Panc1 (cell line): ENCODE measurements around the gene BLVRA.

ENCODE experiments used
- POLR2AphosphoS5 ChIP-seq: IDR thresholded peaks from 2 replicates; pipeline ENCODE4 v1.6.1; 2012; ENCODE audit warnings: mild to moderate bottlenecking, low read depth, low read length, moderate library complexity
- SIN3A ChIP-seq: IDR thresholded peaks from 2 replicates; pipeline ENCODE4 v1.6.1; 2012; ENCODE audit warnings: low read depth, mild to moderate bottlenecking, low read length, moderate library complexity, borderline replicate concordance; ENCODE audit not compliant: insufficient read depth
- TCF7L2 ChIP-seq: IDR thresholded peaks from 2 replicates; pipeline ENCODE4 v1.6.1; 2011; ENCODE audit warnings: mild to moderate bottlenecking, low read depth, low read length, inconsistent platforms
- TF ChIP-seq, protein P1 (sequence below): fragments of 450-650 bp; IDR thresholded peaks from 2 replicates; pipeline ENCODE4 v1.5.1; 2017; ENCODE audit warnings: mild to moderate bottlenecking
- TF ChIP-seq, protein P2 (sequence below), 2 experiments: IDR thresholded peaks; 2 replicates each; pipeline ENCODE4 v1.6.1; 2011 to 2012; ENCODE audit warnings: low read depth in 2 of 2, control low read depth in 1 of 2, low read length in 1 of 2, mild to moderate bottlenecking in 1 of 2, moderate library complexity in 1 of 2; ENCODE audit not compliant: insufficient read depth in 1 of 2

- TF ChIP-seq TCF7L2 (no peak), SIN3A (no peak), POLR2AphosphoS5 (no peak)
- TF ChIP-seq, protein P1, sequence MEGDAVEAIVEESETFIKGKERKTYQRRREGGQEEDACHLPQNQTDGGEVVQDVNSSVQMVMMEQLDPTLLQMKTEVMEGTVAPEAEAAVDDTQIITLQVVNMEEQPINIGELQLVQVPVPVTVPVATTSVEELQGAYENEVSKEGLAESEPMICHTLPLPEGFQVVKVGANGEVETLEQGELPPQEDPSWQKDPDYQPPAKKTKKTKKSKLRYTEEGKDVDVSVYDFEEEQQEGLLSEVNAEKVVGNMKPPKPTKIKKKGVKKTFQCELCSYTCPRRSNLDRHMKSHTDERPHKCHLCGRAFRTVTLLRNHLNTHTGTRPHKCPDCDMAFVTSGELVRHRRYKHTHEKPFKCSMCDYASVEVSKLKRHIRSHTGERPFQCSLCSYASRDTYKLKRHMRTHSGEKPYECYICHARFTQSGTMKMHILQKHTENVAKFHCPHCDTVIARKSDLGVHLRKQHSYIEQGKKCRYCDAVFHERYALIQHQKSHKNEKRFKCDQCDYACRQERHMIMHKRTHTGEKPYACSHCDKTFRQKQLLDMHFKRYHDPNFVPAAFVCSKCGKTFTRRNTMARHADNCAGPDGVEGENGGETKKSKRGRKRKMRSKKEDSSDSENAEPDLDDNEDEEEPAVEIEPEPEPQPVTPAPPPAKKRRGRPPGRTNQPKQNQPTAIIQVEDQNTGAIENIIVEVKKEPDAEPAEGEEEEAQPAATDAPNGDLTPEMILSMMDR, result no peak
- TF ChIP-seq, protein P2, sequence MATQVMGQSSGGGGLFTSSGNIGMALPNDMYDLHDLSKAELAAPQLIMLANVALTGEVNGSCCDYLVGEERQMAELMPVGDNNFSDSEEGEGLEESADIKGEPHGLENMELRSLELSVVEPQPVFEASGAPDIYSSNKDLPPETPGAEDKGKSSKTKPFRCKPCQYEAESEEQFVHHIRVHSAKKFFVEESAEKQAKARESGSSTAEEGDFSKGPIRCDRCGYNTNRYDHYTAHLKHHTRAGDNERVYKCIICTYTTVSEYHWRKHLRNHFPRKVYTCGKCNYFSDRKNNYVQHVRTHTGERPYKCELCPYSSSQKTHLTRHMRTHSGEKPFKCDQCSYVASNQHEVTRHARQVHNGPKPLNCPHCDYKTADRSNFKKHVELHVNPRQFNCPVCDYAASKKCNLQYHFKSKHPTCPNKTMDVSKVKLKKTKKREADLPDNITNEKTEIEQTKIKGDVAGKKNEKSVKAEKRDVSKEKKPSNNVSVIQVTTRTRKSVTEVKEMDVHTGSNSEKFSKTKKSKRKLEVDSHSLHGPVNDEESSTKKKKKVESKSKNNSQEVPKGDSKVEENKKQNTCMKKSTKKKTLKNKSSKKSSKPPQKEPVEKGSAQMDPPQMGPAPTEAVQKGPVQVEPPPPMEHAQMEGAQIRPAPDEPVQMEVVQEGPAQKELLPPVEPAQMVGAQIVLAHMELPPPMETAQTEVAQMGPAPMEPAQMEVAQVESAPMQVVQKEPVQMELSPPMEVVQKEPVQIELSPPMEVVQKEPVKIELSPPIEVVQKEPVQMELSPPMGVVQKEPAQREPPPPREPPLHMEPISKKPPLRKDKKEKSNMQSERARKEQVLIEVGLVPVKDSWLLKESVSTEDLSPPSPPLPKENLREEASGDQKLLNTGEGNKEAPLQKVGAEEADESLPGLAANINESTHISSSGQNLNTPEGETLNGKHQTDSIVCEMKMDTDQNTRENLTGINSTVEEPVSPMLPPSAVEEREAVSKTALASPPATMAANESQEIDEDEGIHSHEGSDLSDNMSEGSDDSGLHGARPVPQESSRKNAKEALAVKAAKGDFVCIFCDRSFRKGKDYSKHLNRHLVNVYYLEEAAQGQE (IDR thresholded peaks at IDR 0.05; ENCODE audit: insufficient read depth in 1 of 2, low read depth in 2 of 2, low read length in 1 of 2), result no peak
Observed at GRCh38 chr7:43792471-43793150, 34.1 kb downstream of the BLVRA start.
